ENCODE measurements around the gene L1CAM. TPM values are rescaled to one million over a fixed set of nuclear protein-coding genes. Genes with fewer than 3 reads are reported as not detected.

The L1CAM gene
- total and polyA plus RNA-seq, 9 of the 15 experiments (the other 6 are each of a cell fraction or from before 2014, with no cell fraction given), result 0.09 to 0.86 (median 0.26) TPM; not detected in 3

GRCh38 chrX:153875391-153876111, 10.4 kb downstream of the L1CAM start (continued):
- TF ChIP-seq, protein P1, sequence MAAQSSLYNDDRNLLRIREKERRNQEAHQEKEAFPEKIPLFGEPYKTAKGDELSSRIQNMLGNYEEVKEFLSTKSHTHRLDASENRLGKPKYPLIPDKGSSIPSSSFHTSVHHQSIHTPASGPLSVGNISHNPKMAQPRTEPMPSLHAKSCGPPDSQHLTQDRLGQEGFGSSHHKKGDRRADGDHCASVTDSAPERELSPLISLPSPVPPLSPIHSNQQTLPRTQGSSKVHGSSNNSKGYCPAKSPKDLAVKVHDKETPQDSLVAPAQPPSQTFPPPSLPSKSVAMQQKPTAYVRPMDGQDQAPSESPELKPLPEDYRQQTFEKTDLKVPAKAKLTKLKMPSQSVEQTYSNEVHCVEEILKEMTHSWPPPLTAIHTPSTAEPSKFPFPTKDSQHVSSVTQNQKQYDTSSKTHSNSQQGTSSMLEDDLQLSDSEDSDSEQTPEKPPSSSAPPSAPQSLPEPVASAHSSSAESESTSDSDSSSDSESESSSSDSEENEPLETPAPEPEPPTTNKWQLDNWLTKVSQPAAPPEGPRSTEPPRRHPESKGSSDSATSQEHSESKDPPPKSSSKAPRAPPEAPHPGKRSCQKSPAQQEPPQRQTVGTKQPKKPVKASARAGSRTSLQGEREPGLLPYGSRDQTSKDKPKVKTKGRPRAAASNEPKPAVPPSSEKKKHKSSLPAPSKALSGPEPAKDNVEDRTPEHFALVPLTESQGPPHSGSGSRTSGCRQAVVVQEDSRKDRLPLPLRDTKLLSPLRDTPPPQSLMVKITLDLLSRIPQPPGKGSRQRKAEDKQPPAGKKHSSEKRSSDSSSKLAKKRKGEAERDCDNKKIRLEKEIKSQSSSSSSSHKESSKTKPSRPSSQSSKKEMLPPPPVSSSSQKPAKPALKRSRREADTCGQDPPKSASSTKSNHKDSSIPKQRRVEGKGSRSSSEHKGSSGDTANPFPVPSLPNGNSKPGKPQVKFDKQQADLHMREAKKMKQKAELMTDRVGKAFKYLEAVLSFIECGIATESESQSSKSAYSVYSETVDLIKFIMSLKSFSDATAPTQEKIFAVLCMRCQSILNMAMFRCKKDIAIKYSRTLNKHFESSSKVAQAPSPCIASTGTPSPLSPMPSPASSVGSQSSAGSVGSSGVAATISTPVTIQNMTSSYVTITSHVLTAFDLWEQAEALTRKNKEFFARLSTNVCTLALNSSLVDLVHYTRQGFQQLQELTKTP (IDR thresholded peaks at IDR 0.05; ENCODE audit: low read depth in 1 of 2, partially characterized antibody in 2 of 2), result peak in 1 of 2 experiments; percentile 100
- TF ChIP-seq HES1 (IDR thresholded peaks at IDR 0.05; ENCODE audit: low read depth), result no peak
- TF ChIP-seq ZFX (CRISPR knock-in tag; IDR thresholded peaks at IDR 0.05), result peak; percentile 67
- TF ChIP-seq TEAD1 (CRISPR knock-in tag; IDR thresholded peaks at IDR 0.05), result peak; percentile 55 to 98; a peak in 3 of 4 replicates
- TF ChIP-seq CBX2 (IDR thresholded peaks at IDR 0.05; ENCODE audit: insufficient read depth, low read length, poor library complexity, severe bottlenecking), result no peak
- no peak for TF ChIP-seq WHSC1 (IDR thresholded peaks at IDR 0.05; ENCODE audit: low read length)
- peak; percentile 88 for TF ChIP-seq ZNF584 (CRISPR knock-in tag; IDR thresholded peaks at IDR 0.05; ENCODE audit: low read depth)
- no peak for TF ChIP-seq POLR3G (IDR thresholded peaks at IDR 0.05; ENCODE audit: extremely low read depth, insufficient read length, insufficient replicate concordance)
- TF ChIP-seq SRSF1 (IDR thresholded peaks at IDR 0.05; ENCODE audit: low read depth, low read length), result no peak
- TF ChIP-seq ZNF274 (IDR thresholded peaks at IDR 0.05; ENCODE audit: borderline replicate concordance, low read depth, low read length), result no peak
- TF ChIP-seq PML (IDR thresholded peaks at IDR 0.05; ENCODE audit: low read length), result no peak
- no peak for TF ChIP-seq TCF7 (IDR thresholded peaks at IDR 0.05; ENCODE audit: borderline replicate concordance)
- no peak for TF ChIP-seq RBM25 (IDR thresholded peaks at IDR 0.05; ENCODE audit: low read depth, low read length, severe bottlenecking)
- no peak for TF ChIP-seq CCNT2 (IDR thresholded peaks at IDR 0.05; ENCODE audit: borderline replicate concordance, extremely low read depth, insufficient read length, low read depth, low read length)
- peak; percentile 76 for TF ChIP-seq SMAD4 (CRISPR knock-in tag; conservative IDR thresholded peaks at IDR 0.05)
- TF ChIP-seq SMARCA4 (IDR thresholded peaks at IDR 0.05), result no peak
- peak; percentile 88; the same call in 1 of the 2 replicates for TF ChIP-seq CBFB (CRISPR knock-in tag; IDR thresholded peaks at IDR 0.05)
- TF ChIP-seq HEY1 (CRISPR knock-in tag; IDR thresholded peaks at IDR 0.05; ENCODE audit: borderline replicate concordance), result no peak
- peak; percentile 99 for TF ChIP-seq E2F5 (CRISPR knock-in tag; IDR thresholded peaks at IDR 0.05)
- TF ChIP-seq NONO (IDR thresholded peaks at IDR 0.05; ENCODE audit: low read depth in 2 of 2, low read length in 1 of 2), result no peak
- TF ChIP-seq MAZ (CRISPR knock-in tag; conservative IDR thresholded peaks at IDR 0.05 in 1 of 2, IDR thresholded peaks at IDR 0.05 in 1 of 2), result peak; percentile 28 to 99; a peak in 2 of 4 replicates
- TF ChIP-seq CBX3 (IDR thresholded peaks at IDR 0.05; ENCODE audit: borderline replicate concordance in 1 of 2, low read length in 2 of 2), result peak; percentile 19 to 53; a peak in 1 of 3 replicates

All from K562 (cell line).